A549 (cell line): ENCODE measurements around the gene ZFAND6. TPM values are rescaled to one million over a fixed set of nuclear protein-coding genes. Genes with fewer than 3 reads are reported as not detected.
"Not testable (repeated sequence)": the region's sequence is repeated elsewhere in the genome, so short reads cannot be mapped to it uniquely, and the experiment has no call there.

Source experiments
- ATAC-seq, 2 experiments: fragments of 200-7000 bp in 1 of 2; fragments of >200 bp in 1 of 2; cut with Nextera tagmentation in 1 of 2; cut with Tn5 transposase in 1 of 2; 3 replicates each; pipeline versions ENCODE4 v1.8.0 to v1.9.1; 2018 to 2020; ENCODE audit warnings: mild to moderate bottlenecking in 1 of 2, moderate library complexity in 1 of 2
- CTCF ChIA-PET: fragments of 300-600 bp; sonication (Branson Sonifier 250); formaldehyde crosslinking; extraction: SDS; loops from one replicate; lab custom pipeline; 2021; ENCODE audit warnings: antibody characterized with exemption, inconsistent platforms; lab: Yijun Ruan, JAX
- POLR2A ChIA-PET: fragments of 350-600 bp; formaldehyde crosslinking; extraction: SDS; loops from one replicate; lab custom pipeline; 2021; ENCODE audit warnings: antibody characterized with exemption, inconsistent platforms; lab: Yijun Ruan, JAX
- DNase-seq, 2 experiments: peaks; one replicate each; pipeline versions ENCODE4 v3.0.0 to v3.0.0-alpha.2; 2011 to 2016; ENCODE audit warnings: low read depth in 1 of 2, low spot score in 1 of 2
- FAIRE-seq: peaks from 2 replicates; lab custom pipeline; 2011; peaks lifted over from hg19 to GRCh38; lab: Jason Lieb, UNC
- H3K27ac ChIP-seq, 2 experiments: fragments of >200 bp; sonication (Bioruptor Twin); formaldehyde crosslinking; 3 replicates each; pipeline ENCODE4 v1.5.1; 2016 to 2017
- H3K4me1 ChIP-seq: fragments of >200 bp; sonication (Bioruptor Twin); formaldehyde crosslinking; 3 replicates; pipeline ENCODE4 v1.6.1; 2016
- H3K4me2 ChIP-seq: fragments of >200 bp; sonication (Bioruptor Twin); formaldehyde crosslinking; 3 replicates; pipeline ENCODE4 v1.6.1; 2016
- H3K4me3 ChIP-seq: fragments of >200 bp; sonication (Bioruptor Twin); formaldehyde crosslinking; 3 replicates; pipeline ENCODE4 v1.5.1; 2016
- H3K9me3 ChIP-seq: fragments of >200 bp; sonication (Bioruptor Twin); formaldehyde crosslinking; 3 replicates; pipeline ENCODE4 v1.6.1; 2016
- BHLHE40 ChIP-seq: IDR thresholded peaks from 2 replicates; pipeline ENCODE4 v1.6.1; 2012; ENCODE audit warnings: low read depth, low read length, inconsistent platforms
- CBX8 ChIP-seq: fragments of 200-600 bp; sonication (generic); IDR thresholded peaks from 2 replicates; pipeline ENCODE4 v1.6.1; 2016
- CEBPB ChIP-seq, 2 experiments: fragments of >200 bp in 1 of 2; sonication (Bioruptor Twin) in 1 of 2; formaldehyde crosslinking in 1 of 2; IDR thresholded peaks; 2 replicates each; pipeline ENCODE4 v1.6.1; 2012 to 2016
- CHD4 ChIP-seq: fragments of 200-600 bp; sonication (generic); IDR thresholded peaks from 2 replicates; pipeline ENCODE4 v1.6.1; 2016; ENCODE audit warnings: antibody characterized with exemption, mild to moderate bottlenecking, borderline replicate concordance
- FOSL2 ChIP-seq, 2 experiments: fragments of 450-650 bp in 1 of 2; fragments of >200 bp in 1 of 2; sonication (Bioruptor Twin) in 1 of 2; formaldehyde crosslinking; IDR thresholded peaks; 2 replicates each; pipeline versions ENCODE4 v1.5.0 to v1.6.1; 2016 to 2020; ENCODE audit warnings: mild to moderate bottlenecking in 1 of 2, moderate library complexity in 1 of 2
- GATA3 ChIP-seq: IDR thresholded peaks from 2 replicates; pipeline ENCODE4 v1.6.1; 2012; ENCODE audit warnings: borderline replicate concordance
- HOXA7 ChIP-seq: fragments of 250-450 bp; sonication (Bioruptor Pico); IDR thresholded peaks from 2 replicates; pipeline ENCODE4 v1.5.0; 2020; ENCODE audit warnings: mild to moderate bottlenecking, moderate library complexity
- JUNB ChIP-seq: fragments of >200 bp; sonication (Bioruptor Twin); formaldehyde crosslinking; IDR thresholded peaks from 2 replicates; pipeline ENCODE4 v1.6.1; 2016
- MAFK ChIP-seq: fragments of 450-650 bp; IDR thresholded peaks from 2 replicates; pipeline ENCODE4 v1.6.1; 2014; ENCODE audit not compliant: partially characterized antibody
- MAZ ChIP-seq: fragments of 150-350 bp; IDR thresholded peaks from 2 replicates; pipeline ENCODE4 v1.6.1; 2014; ENCODE audit warnings: antibody characterized with exemption, low read depth, low read length, borderline replicate concordance
- NFE2L2 ChIP-seq: fragments of 150-350 bp; conservative IDR thresholded peaks from 2 replicates; pipeline ENCODE4 v1.6.1; 2014; ENCODE audit warnings: low read length
- NR3C1 ChIP-seq: fragments of >200 bp; sonication (Bioruptor Twin); formaldehyde crosslinking; IDR thresholded peaks from 3 replicates; pipeline ENCODE4 v1.6.1; 2017
- PBX3 ChIP-seq: IDR thresholded peaks from 2 replicates; pipeline ENCODE4 v1.6.1; 2012
- POLR2A ChIP-seq: IDR thresholded peaks from 2 replicates; pipeline ENCODE4 v1.6.1; 2012; ENCODE audit warnings: mild to moderate bottlenecking, low read length
- RAD21 ChIP-seq, 2 experiments: fragments of >200 bp in 1 of 2; sonication (Bioruptor Twin) in 1 of 2; formaldehyde crosslinking in 1 of 2; IDR thresholded peaks in 1 of 2; conservative IDR thresholded peaks in 1 of 2; 2 replicates in 1 of 2; 3 replicates in 1 of 2; pipeline ENCODE4 v1.6.1; 2012 to 2018; ENCODE audit warnings: inconsistent platforms in 1 of 2
- SMC3 ChIP-seq: fragments of >200 bp; sonication (Bioruptor Twin); formaldehyde crosslinking; IDR thresholded peaks from 3 replicates; pipeline ENCODE4 v1.6.1; 2018; ENCODE audit warnings: inconsistent platforms
- SREBF2 ChIP-seq: fragments of 450-650 bp; IDR thresholded peaks from 2 replicates; pipeline ENCODE4 v1.6.1; 2014; ENCODE audit warnings: mild to moderate bottlenecking, moderate library complexity
- ZFP36 ChIP-seq: fragments of 450-650 bp; IDR thresholded peaks from 2 replicates; pipeline ENCODE4 v1.6.1; 2014; ENCODE audit warnings: borderline replicate concordance; ENCODE audit not compliant: partially characterized antibody
- WGBS: methylation state at CpG from one replicate; pipeline ENCODE4 v1.1.6; 2017; ENCODE audit errors: missing lambda C conversion rate; 5-methylcytosine and 5-hydroxymethylcytosine counted together
- polyA plus RNA-seq, 4 experiments: library from polyadenylated mRNA; depleted of rRNA in 3 of 4; stranded (reverse); fragments of >200 nt; fragmentation: RNase III in 1 of 4; extraction: RNeasy Plus Mini Kit Qiagen cat#74134 plus additional on column Dnase treatment in 1 of 4; gene quantifications; 2 replicates in 3 of 4; 3 replicates in 1 of 4; pipeline ENCODE4 v1.2.3, GENCODE V29; 2011 to 2017

ZFAND6 gene
- polyA plus RNA-seq, 2 of the 4 experiments (the other 2 are of a cell fraction) = 152 to 307 TPM

GRCh38 chr15:80012060-80012726 lies 47.3 kb upstream of the ZFAND6 start:
- no peak overlapping the region for H3K4me3 ChIP-seq
- no peak for ATAC-seq
- ChIA-PET CTCF (interaction anchor here (1.6 kb wide), 1 partner anchor 10 kb away, joined by 3 read pairs; no protein-coding TSS in a partner anchor), POLR2A (no interaction called here)
- peak; percentile 67 for FAIRE-seq
- H3K9me3 ChIP-seq = no peaks in the 10 kb centered on the region
- H3K4me1 ChIP-seq = peaks cover 26% of the 10 kb centered on the region
- no peak overlapping the region for H3K27ac ChIP-seq
- 81% methylated on average over 6 of the region's 6 CpGs for WGBS
- no peak for TF ChIP-seq NR3C1
- TF ChIP-seq CEBPB (IDR thresholded peaks at IDR 0.05) = no peak
- no peak for TF ChIP-seq POLR2A
- TF ChIP-seq SREBF2 = no peak
- no peak for TF ChIP-seq CBX8
- DNase-seq = no peak
- peak overlapping the region; percentile 2; the same call in 2 of the 3 replicates for H3K4me2 ChIP-seq

GRCh38 chr15:80014186-80014585 lies 45.3 kb upstream of the ZFAND6 start:
- H3K27ac ChIP-seq, H3K4me2 ChIP-seq, FAIRE-seq, ATAC-seq, H3K4me3 ChIP-seq, DNase-seq, H3K9me3 ChIP-seq, POLR2A ChIA-PET: not testable (repeated sequence)
- CTCF ChIA-PET = interaction anchor here (0.6 to 0.7 kb wide), 2 partner anchors 35 to 1882 kb away, joined by 3 read pairs; no protein-coding TSS in a partner anchor
- 95% methylated on average over 7 of the region's 7 CpGs for WGBS
- peaks cover 26% of the 10 kb centered on the region for H3K4me1 ChIP-seq

GRCh38 chr15:80015156-80015555 lies 44.3 kb upstream of the ZFAND6 start:
- no peak for ATAC-seq
- POLR2A ChIA-PET = no interaction called here
- H3K4me3 ChIP-seq = no peak overlapping the region
- 84% methylated on average over 2 of the region's 2 CpGs for WGBS
- peaks cover 22% of the 10 kb centered on the region for H3K4me1 ChIP-seq
- no peaks in the 10 kb centered on the region for H3K9me3 ChIP-seq
- CTCF ChIA-PET = interaction anchor here (0.6 kb wide), 1 partner anchor 802 kb away, joined by 3 read pairs; no protein-coding TSS in a partner anchor
- no peak for DNase-seq
- H3K4me2 ChIP-seq = no peak overlapping the region
- no peak overlapping the region for H3K27ac ChIP-seq
- FAIRE-seq = no peak
- TF ChIP-seq HOXA7 (CRISPR knock-in tag) (no peak), ZFP36 (no peak), FOSL2 (IDR thresholded peaks at IDR 0.05) (no peak), FOSL2 (CRISPR knock-in tag; IDR thresholded peaks at IDR 0.05) (no peak), SMC3 (no peak), CHD4 (no peak), RAD21 (conservative IDR thresholded peaks at IDR 0.05 in 1 of 2, IDR thresholded peaks at IDR 0.05 in 1 of 2) (no peak), MAZ (no peak), POLR2A (no peak), BHLHE40 (no peak), MAFK (no peak), GATA3 (no peak), PBX3 (no peak), CBX8 (no peak), JUNB (no peak), NFE2L2 (no peak)

GRCh38 chr15:80016506-80016905 lies 43.0 kb upstream of the ZFAND6 start:
- H3K4me3 ChIP-seq, H3K4me1 ChIP-seq, H3K4me2 ChIP-seq, FAIRE-seq, POLR2A ChIA-PET, DNase-seq, H3K9me3 ChIP-seq, ATAC-seq, H3K27ac ChIP-seq: not testable (repeated sequence)
- CTCF ChIA-PET = interaction anchor here (1.0 to 1.9 kb wide), 3 partner anchors 12 to 157 kb away, joined by 3 to 5 read pairs (median 5); no protein-coding TSS in a partner anchor
- 92% methylated on average over 15 of the region's 27 CpGs for WGBS

GRCh38 chr15:80017139-80017538 lies 42.3 kb upstream of the ZFAND6 start:
- CTCF ChIA-PET = interaction anchor here (0.9 to 1.9 kb wide), 4 partner anchors 10 to 156 kb away, joined by 3 to 5 read pairs (median 4); no protein-coding TSS in a partner anchor
- H3K9me3 ChIP-seq, H3K4me2 ChIP-seq, DNase-seq, ATAC-seq, H3K4me1 ChIP-seq, H3K4me3 ChIP-seq, FAIRE-seq, POLR2A ChIA-PET, H3K27ac ChIP-seq: not testable (repeated sequence)
- WGBS = 84% methylated on average over 8 of the region's 8 CpGs
